ENCODE measurements around the gene MACF1.

- TF ChIP-seq, protein P1, sequence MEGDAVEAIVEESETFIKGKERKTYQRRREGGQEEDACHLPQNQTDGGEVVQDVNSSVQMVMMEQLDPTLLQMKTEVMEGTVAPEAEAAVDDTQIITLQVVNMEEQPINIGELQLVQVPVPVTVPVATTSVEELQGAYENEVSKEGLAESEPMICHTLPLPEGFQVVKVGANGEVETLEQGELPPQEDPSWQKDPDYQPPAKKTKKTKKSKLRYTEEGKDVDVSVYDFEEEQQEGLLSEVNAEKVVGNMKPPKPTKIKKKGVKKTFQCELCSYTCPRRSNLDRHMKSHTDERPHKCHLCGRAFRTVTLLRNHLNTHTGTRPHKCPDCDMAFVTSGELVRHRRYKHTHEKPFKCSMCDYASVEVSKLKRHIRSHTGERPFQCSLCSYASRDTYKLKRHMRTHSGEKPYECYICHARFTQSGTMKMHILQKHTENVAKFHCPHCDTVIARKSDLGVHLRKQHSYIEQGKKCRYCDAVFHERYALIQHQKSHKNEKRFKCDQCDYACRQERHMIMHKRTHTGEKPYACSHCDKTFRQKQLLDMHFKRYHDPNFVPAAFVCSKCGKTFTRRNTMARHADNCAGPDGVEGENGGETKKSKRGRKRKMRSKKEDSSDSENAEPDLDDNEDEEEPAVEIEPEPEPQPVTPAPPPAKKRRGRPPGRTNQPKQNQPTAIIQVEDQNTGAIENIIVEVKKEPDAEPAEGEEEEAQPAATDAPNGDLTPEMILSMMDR (IDR thresholded peaks at IDR 0.05): no peak
- no peak for TF ChIP-seq POLR2A (IDR thresholded peaks at IDR 0.05)
Measured at GRCh38 chr1:39381839-39382238, 177.3 kb downstream of the MACF1 start.

All from breast epithelium (tissue), 3 donors.